ENCODE results near the gene ZNF532.
"Not testable (repeated sequence)": the region's sequence is repeated elsewhere in the genome, so short reads cannot be mapped to it uniquely, and the experiment has no call there.

Gene ZNF532

GRCh38 chr18:58827886-58828285 lies 36.8 kb upstream of the ZNF532 start:
- no peak overlapping the region for H3K27ac ChIP-seq
- TF ChIP-seq CTCF (IDR thresholded peaks at IDR 0.05): no peak
- no peak for TF ChIP-seq ZFX (IDR thresholded peaks at IDR 0.05; ENCODE audit: borderline replicate concordance)

- H3K27ac ChIP-seq: no peak overlapping the region
- TF ChIP-seq CTCF (IDR thresholded peaks at IDR 0.05) (no peak), ZFX (IDR thresholded peaks at IDR 0.05; ENCODE audit: borderline replicate concordance) (no peak)
These were observed 36.1 kb upstream of the ZNF532 start for GRCh38 chr18:58828399-58829121.

GRCh38 chr18:58829263-58829662 lies 35.4 kb upstream of the ZNF532 start:
- TF ChIP-seq CTCF (IDR thresholded peaks at IDR 0.05): no peak
- TF ChIP-seq ZFX (IDR thresholded peaks at IDR 0.05; ENCODE audit: borderline replicate concordance): no peak

GRCh38 chr18:58829886-58830285 lies 34.8 kb upstream of the ZNF532 start:
- not testable (repeated sequence) for H3K27ac ChIP-seq

More at GRCh38 chr18:58829263-58829662, 35.4 kb upstream of the ZNF532 start:
- no peak overlapping the region for H3K27ac ChIP-seq

- no peak for TF ChIP-seq ZFX (IDR thresholded peaks at IDR 0.05; ENCODE audit: borderline replicate concordance)
- no peak for TF ChIP-seq CTCF (IDR thresholded peaks at IDR 0.05)
- H3K27ac ChIP-seq: no peak overlapping the region
These were observed 33.1 kb upstream of the ZNF532 start for GRCh38 chr18:58831606-58832005.

- no peak overlapping the region for H3K27ac ChIP-seq
- no peak for TF ChIP-seq ZFX (IDR thresholded peaks at IDR 0.05; ENCODE audit: borderline replicate concordance)
- TF ChIP-seq CTCF (IDR thresholded peaks at IDR 0.05): no peak
These were observed 26.4 kb upstream of the ZNF532 start for GRCh38 chr18:58838165-58838860.

GRCh38 chr18:58838946-58839345 lies 25.7 kb upstream of the ZNF532 start:
- H3K27ac ChIP-seq: no peak overlapping the region
- no peak for TF ChIP-seq ZFX (IDR thresholded peaks at IDR 0.05; ENCODE audit: borderline replicate concordance)

GRCh38 chr18:58842978-58843687 lies 21.5 kb upstream of the ZNF532 start:
- no peak for TF ChIP-seq ZFX (IDR thresholded peaks at IDR 0.05; ENCODE audit: borderline replicate concordance)
- no peak for TF ChIP-seq CTCF (IDR thresholded peaks at IDR 0.05)
- H3K27ac ChIP-seq: no peak overlapping the region
